Smooth muscle cell (in vitro differentiated cells): ENCODE measurements around the gene GALNT3. TPM values are rescaled to one million over a fixed set of nuclear protein-coding genes. Genes with fewer than 3 reads are reported as not detected.

ENCODE experiments used
- DNase-seq: peaks from one replicate; lab custom pipeline; 2025; ENCODE audit not compliant: unreplicated experiment; lab: John Stamatoyannopoulos, UW
- H2AFZ ChIP-seq: fragments of 200-600 bp; sonication (generic); 2 replicates; pipeline ENCODE4 v1.6.0; 2016; ENCODE audit warnings: antibody characterized with exemption, low read depth, mild to moderate bottlenecking
- H3F3A ChIP-seq: fragments of 200-600 bp; sonication (generic); 2 replicates; pipeline ENCODE4 v1.6.0; 2017; ENCODE audit warnings: antibody characterized with exemption, low read depth
- H3K27ac ChIP-seq: fragments of 200-600 bp; sonication (generic); 2 replicates; pipeline ENCODE4 v1.5.1; 2016; ENCODE audit warnings: low read depth, mild to moderate bottlenecking
- H3K27me3 ChIP-seq: fragments of 200-600 bp; sonication (generic); 2 replicates; pipeline ENCODE4 v1.6.1; 2016; ENCODE audit warnings: low read depth, mild to moderate bottlenecking
- H3K36me3 ChIP-seq: fragments of 200-600 bp; sonication (generic); 2 replicates; pipeline ENCODE4 v1.5.1; 2016; ENCODE audit warnings: low read depth
- H3K4me1 ChIP-seq: fragments of 200-600 bp; sonication (generic); 2 replicates; pipeline ENCODE4 v1.5.1; 2016; ENCODE audit warnings: low read depth
- H3K4me2 ChIP-seq: fragments of 200-600 bp; sonication (generic); 2 replicates; pipeline ENCODE4 v1.6.0; 2016; ENCODE audit warnings: mild to moderate bottlenecking
- H3K4me3 ChIP-seq: fragments of 200-600 bp; sonication (generic); 2 replicates; pipeline ENCODE4 v1.5.1; 2016; ENCODE audit warnings: mild to moderate bottlenecking
- H3K79me2 ChIP-seq: fragments of 200-600 bp; sonication (generic); 2 replicates; pipeline ENCODE4 v1.6.0; 2016; ENCODE audit warnings: low read depth, mild to moderate bottlenecking
- H3K9ac ChIP-seq: fragments of 200-600 bp; sonication (generic); 2 replicates; pipeline ENCODE4 v1.6.0; 2016; ENCODE audit warnings: low read depth
- H3K9me3 ChIP-seq: fragments of 200-600 bp; sonication (generic); replicated peaks from 2 replicates; pipeline ENCODE4 v1.5.1; 2016; ENCODE audit warnings: low read depth
- H4K20me1 ChIP-seq: fragments of 200-600 bp; sonication (generic); 2 replicates; pipeline ENCODE4 v1.6.0; 2016; ENCODE audit warnings: low read depth
- WGBS: methylation state at CpG from one replicate; pipeline ENCODE4 v1.1.7; 2016; ENCODE audit warnings: low lambda C conversion rate; 5-methylcytosine and 5-hydroxymethylcytosine counted together
- polyA plus RNA-seq: library from polyadenylated mRNA; unstranded; fragments of >200 nt; fragmentation: Nextera tagmentation; extraction: Ambion mirVana; gene quantifications from 2 replicates; pipeline ENCODE4 v1.2.1, GENCODE V29; 2016
- total RNA-seq: library from RNA; depleted of rRNA; stranded (reverse); fragments of >200 nt; gene quantifications from 2 replicates; pipeline ENCODE4 v1.2.3, GENCODE V29; 2014
- TF ChIP-seq, protein P1 (sequence below): fragments of 200-600 bp; sonication (generic); IDR thresholded peaks from 2 replicates; pipeline ENCODE4 v1.5.1; 2017; ENCODE audit warnings: borderline replicate concordance, mild to moderate bottlenecking, antibody characterized with exemption; ENCODE audit not compliant: insufficient read depth, poor library complexity, severe bottlenecking

GALNT3 gene
- total and polyA plus RNA-seq, 2 experiments from 2014 or later, result 4.6 to 32.4 TPM

DNA sequence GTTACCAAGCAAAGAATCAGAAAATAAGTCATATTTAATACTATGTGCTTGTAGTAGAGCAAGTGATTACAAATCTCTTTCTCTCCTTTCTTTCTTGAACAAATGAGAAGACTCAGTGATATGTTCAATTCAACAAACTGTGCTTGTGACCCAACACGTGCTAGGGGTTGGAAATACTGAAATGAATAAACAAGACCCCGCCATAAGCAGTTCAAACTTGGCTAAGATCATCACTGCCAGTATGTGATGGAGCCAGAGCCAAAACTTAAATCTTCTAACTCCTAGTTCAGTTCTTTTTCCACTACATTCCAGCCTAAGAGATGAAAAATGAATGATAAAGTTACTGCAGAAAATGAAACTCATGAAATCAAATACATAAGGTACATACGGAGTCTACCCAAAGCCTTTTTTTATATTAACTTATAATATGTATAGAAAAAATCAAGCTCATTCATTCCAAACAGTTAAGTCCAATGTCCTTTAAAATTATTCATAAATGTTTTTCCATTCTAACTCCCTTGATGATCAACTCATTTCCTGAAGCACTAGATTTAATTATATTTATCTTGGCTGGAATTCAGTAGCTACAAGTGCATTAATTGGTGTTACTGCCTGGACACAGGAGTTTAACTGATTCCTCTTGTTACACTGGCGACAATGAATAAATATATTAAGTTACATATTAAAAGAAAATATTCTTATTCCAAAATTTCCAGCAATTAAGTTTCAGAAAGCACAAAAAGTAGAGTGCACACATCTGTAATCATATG, 36.0 kb downstream of the GALNT3 start:
- Histone ChIP-seq H3K9ac (no peak overlapping the region), H3K27me3 (no peaks in the 10 kb centered on the region), H3K27ac (no peak overlapping the region), H3K79me2 (no peaks in the 10 kb centered on the region), H3K4me1 (no peaks in the 10 kb centered on the region), H3K9me3 (no peaks in the 10 kb centered on the region), H3F3A (no peaks in the 10 kb centered on the region), H2AFZ (no peak overlapping the region), H3K4me2 (no peak overlapping the region), H3K4me3 (no peak overlapping the region), H4K20me1 (no peaks in the 10 kb centered on the region), H3K36me3 (no peaks in the 10 kb centered on the region)
- no peak for DNase-seq
- 93% methylated on average over 4 of the region's 4 CpGs for WGBS
- TF ChIP-seq, protein P1, sequence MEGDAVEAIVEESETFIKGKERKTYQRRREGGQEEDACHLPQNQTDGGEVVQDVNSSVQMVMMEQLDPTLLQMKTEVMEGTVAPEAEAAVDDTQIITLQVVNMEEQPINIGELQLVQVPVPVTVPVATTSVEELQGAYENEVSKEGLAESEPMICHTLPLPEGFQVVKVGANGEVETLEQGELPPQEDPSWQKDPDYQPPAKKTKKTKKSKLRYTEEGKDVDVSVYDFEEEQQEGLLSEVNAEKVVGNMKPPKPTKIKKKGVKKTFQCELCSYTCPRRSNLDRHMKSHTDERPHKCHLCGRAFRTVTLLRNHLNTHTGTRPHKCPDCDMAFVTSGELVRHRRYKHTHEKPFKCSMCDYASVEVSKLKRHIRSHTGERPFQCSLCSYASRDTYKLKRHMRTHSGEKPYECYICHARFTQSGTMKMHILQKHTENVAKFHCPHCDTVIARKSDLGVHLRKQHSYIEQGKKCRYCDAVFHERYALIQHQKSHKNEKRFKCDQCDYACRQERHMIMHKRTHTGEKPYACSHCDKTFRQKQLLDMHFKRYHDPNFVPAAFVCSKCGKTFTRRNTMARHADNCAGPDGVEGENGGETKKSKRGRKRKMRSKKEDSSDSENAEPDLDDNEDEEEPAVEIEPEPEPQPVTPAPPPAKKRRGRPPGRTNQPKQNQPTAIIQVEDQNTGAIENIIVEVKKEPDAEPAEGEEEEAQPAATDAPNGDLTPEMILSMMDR, result no peak

DNA sequence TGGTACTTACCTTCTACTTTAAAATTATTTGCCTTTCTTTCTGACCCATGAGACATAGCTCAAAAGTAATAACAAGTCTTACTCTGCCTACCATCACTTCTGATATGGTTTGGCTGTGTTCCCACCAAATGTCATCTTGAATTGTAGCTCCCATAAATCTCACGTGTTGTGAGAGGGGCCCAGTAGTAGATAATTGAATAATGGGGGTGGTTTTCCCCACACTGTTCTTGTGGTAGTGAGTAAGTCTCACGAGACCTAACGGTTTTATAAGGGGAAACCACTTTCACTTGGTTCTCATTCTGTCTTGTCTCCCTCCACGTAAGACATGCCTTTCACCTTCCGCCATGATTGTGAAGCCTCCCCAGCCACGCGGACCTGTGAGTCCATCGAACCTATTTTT, 47.5 kb downstream of the GALNT3 start:
- no peak for DNase-seq
- Histone ChIP-seq H3K9me3 (no peaks in the 10 kb centered on the region), H3F3A (no peaks in the 10 kb centered on the region), H3K79me2 (no peaks in the 10 kb centered on the region), H3K36me3 (no peaks in the 10 kb centered on the region), H3K9ac (no peak overlapping the region), H2AFZ (no peak overlapping the region), H3K4me3 (no peak overlapping the region), H3K27ac (no peak overlapping the region), H3K4me1 (no peaks in the 10 kb centered on the region), H3K4me2 (no peak overlapping the region), H4K20me1 (no peaks in the 10 kb centered on the region), H3K27me3 (no peaks in the 10 kb centered on the region)
- WGBS, result 92% methylated on average over 8 of the region's 8 CpGs
- TF ChIP-seq, protein P1, result no peak

DNA sequence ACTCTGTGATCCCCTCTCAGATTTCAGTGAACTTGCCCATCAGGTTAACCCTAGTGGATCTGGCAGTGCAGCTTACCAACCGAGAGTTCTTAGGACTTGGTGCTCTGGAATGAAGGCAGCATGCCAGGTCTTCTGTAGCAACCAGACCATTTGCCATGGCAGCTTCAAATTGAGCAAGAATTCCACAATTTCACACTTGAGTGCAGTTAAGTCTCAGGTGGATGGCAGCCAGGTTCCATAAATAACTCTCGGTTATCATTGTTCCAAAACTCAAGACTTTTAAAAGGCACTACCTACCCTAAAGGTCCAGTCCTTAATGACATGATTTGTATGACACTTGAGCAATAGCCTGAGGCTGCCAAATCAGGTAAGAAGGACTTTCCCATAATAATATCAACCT, 48.1 kb downstream of the GALNT3 start:
- no peak overlapping the region for H3K4me2 ChIP-seq
- DNase-seq, result no peak
- WGBS, result 95% methylated on average over 2 of the region's 2 CpGs

More for the DNA sequence above, 48.1 kb downstream of the GALNT3 start:
- H3K36me3 ChIP-seq, result no peaks in the 10 kb centered on the region
- H4K20me1 ChIP-seq, result no peaks in the 10 kb centered on the region
- H2AFZ ChIP-seq, result no peak overlapping the region
- no peaks in the 10 kb centered on the region for H3K27me3 ChIP-seq
- no peaks in the 10 kb centered on the region for H3F3A ChIP-seq
- H3K4me3 ChIP-seq, result no peak overlapping the region
- no peaks in the 10 kb centered on the region for H3K9me3 ChIP-seq
- no peak overlapping the region for H3K9ac ChIP-seq
- H3K27ac ChIP-seq, result no peak overlapping the region
- H3K4me1 ChIP-seq, result no peaks in the 10 kb centered on the region
- TF ChIP-seq, protein P1, result no peak
- no peaks in the 10 kb centered on the region for H3K79me2 ChIP-seq
